GM19438 (cell line): ENCODE measurements around the gene CLIP2.
"Not testable (repeated sequence)": the region's sequence is repeated elsewhere in the genome, so short reads cannot be mapped to it uniquely, and the experiment has no call there.

Experiments used
- ATAC-seq: cut with Tn5 transposase; IDR thresholded peaks from one replicate; pipeline ENCODE4 v1.9.1; 2021; ENCODE audit warnings: low read depth; ENCODE audit not compliant: unreplicated experiment

Gene CLIP2

DNA sequence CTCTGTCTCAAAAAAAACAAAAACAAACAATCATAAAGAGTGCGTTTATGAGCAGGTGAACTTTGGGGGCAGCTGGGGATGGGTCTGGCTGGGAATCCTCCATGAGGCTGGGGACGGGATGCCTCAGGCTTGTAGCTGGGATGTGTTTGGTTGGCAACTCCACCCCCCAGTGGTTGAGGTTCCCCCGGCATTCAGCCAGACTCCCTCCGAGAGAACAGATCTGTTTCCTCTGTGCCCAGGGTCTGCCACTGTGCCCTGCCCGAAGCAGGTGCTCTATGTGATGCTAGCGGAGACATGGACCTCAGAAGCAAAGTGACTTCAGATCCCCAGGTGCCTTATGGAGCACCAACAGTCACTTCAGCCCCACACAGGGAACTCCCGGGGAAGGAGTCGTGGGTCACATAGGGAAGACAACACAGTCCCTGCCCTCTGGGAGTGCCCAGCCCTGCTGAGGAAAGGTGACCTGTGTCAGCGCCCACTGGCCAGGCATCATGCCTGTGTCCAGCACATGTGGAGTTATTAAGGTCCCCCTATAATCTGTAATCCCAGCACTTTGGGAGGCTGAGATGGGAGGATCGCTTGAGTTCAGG lies 135.2 kb downstream of the CLIP2 start:
- ATAC-seq = no peak

DNA sequence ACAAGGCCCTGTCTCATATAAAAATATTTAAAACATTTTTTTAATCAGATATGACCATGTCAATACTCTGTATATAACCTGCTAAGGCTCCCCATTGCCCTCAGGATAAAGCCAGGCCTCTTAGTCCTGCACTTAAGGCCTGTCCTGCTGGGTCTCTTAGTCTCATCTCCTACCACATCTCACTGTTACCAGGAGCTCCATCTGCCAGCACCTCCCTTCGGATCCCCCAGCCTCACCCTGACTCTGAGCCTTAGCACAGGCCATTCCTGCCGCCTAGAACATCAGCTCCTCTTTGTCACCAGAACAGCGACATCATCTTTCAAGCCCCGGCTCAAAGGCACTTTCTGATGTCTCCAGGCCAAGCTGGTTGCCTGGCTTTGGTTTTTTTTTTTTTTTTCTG lies 138.8 kb downstream of the CLIP2 start:
- ATAC-seq = no peak

DNA sequence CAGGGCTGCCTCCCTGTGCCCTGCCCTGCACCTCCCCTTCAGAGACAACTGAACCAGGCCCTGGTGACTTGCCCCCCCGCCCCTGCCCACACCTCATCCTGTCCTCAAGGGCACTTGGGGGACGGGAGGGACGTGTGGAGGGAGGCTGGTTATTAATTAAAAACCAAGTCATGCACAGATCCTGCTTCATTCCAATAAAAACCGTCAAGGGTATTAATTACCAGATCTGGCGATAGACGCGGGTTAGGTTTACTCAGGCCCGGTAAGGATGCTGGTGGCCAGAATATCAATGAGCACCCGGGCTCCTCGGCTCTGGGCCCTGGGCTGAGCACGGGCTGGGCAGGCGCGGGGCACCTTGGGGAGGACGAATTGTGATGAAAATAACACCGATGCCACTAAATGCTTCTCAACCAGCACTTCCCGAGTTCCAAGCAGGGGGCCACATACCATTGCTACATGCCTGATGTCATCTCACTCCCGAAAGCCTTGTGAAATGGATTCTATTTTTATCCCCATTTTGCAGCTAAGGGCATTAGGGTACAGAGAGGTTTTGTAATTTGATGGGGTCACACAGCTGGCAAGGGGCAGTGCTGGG lies 140.0 kb downstream of the CLIP2 start:
- ATAC-seq = no peak

DNA sequence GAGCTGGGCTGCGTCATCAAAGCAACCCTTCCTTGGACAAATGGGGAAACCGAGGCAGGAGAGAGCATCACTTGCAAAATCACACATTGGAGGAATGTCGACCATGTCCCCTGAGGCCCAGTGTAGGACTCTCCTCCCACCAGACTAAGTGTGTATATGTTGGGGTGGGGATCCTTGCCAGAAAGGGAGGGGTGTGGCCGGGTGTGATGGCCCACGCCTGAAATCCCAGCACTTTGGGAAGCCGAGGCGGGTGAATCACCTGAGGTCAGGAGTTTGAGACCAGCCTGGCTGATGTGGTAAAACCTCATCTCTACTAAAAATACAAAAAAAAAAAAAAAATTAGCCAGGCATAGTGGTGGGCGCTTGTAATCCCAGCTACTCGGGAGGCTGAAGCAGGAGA lies 141.2 kb downstream of the CLIP2 start:
- ATAC-seq = not testable (repeated sequence)

DNA sequence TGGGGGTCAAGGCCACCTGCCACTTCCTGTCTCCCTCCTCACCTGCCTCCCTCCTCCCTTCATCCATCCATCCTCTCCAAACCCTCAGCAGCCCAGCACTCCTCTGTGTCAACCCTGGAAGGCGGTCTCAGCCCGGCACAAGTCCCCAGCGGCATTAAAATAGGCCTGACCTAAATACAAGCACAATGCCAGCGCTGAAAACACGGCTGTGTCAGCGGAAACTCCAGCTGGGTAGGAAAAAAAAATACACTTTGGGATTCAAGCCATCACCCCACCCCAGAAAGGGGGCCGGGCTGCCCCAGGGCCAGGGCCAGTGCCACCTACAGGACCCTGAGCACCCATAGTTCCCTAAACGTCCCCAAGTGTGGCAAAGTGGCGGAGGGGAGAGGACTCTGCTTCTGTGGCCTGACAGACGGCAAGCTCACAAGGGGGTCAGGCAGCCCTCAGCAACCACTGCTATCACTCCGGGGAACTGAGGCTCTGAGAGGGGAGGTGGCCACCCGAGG lies 141.8 kb downstream of the CLIP2 start:
- ATAC-seq = no peak

DNA sequence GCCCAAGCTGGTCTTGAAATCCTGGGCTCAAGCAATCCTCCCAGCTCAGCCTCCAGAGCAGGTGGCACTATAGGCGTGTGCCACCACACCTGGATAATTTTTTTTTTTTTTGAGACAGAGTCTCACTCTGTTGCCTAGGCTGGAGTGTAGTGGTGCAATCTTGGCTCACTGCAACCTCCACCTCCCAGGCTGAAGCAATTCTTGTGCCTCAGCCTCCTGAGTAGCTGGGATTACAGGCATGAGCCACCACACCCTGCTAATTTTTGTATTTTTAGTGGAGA lies 148.0 kb downstream of the CLIP2 start:
- not testable (repeated sequence) for ATAC-seq

DNA sequence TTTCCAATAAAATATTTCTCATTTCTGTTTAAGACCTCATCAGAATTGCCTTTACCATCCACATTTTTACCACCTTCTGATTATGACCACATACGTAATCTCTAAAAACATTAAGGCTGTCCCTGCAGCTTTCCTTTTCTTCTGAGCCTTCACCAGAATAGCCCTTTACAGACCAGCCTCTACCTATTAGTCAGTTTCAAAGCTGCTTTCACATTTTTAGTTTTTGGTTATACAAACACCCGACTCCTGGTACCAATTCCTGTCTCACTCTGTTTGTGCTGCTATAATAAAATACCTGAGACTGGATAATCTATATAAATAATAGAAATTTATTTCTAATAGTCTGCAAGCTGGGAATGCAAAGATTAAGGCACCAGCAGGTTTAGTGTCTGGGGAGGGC lies 149.1 kb downstream of the CLIP2 start:
- no peak for ATAC-seq

DNA sequence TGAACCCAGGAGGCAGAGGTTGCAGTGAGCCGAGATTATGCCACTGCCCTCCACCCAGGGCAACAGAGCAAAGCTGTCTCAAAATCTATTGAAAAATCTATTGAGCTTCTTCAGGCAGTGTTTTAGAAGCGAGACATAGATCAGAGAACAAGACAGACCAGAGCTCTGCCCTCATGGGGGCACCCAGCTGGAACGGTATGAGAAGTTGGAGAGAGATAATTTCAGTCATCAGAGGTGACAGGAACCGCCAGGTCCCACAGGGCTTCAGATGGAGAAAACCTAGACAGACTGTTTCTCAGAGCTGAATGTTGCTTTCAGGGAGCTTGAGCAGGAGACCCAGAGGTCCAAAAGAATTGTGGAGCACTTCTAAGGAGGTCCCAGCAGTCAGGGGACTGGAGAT lies 150.3 kb downstream of the CLIP2 start:
- no peak for ATAC-seq

DNA sequence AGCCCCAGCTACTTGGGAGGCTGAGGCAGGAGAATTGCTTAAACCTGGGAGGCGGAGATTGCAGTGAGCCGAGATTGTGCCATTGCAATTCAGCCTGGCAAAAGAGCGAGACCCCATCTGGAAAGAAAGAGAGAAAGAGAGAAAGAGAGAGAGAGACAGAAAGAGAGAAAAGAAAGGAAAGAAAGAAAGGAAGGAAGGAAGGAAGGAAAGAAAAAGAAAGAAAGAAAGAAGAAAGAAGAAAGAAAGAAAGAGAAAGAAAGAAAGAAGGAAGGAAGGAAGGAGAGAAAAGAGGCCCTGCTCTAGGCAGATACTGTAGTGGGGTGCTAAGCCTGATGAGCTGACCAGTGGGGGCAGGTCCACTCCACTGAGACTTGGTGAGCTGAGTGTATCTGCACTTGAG lies 150.9 kb downstream of the CLIP2 start:
- ATAC-seq = not testable (repeated sequence)

DNA sequence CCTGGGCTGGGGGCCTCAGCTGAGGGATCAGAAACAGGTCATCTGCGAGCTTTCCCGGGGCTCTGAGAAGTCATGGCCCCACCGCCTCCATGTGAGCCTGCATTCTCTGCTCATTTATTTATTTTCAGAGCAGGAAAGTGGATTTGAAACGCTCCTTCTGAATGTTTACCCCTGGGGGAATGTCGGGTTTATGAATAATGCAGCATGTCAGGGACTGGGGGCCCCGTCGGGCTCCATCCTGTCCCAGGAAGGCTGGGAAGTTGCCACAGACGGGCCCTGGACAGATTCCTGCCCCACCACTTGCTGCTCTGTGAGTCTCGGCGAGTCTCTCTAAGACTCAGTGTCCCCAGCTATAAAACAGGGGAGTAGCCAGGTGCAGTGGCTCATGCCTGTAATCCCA lies 152.6 kb downstream of the CLIP2 start:
- no peak for ATAC-seq

DNA sequence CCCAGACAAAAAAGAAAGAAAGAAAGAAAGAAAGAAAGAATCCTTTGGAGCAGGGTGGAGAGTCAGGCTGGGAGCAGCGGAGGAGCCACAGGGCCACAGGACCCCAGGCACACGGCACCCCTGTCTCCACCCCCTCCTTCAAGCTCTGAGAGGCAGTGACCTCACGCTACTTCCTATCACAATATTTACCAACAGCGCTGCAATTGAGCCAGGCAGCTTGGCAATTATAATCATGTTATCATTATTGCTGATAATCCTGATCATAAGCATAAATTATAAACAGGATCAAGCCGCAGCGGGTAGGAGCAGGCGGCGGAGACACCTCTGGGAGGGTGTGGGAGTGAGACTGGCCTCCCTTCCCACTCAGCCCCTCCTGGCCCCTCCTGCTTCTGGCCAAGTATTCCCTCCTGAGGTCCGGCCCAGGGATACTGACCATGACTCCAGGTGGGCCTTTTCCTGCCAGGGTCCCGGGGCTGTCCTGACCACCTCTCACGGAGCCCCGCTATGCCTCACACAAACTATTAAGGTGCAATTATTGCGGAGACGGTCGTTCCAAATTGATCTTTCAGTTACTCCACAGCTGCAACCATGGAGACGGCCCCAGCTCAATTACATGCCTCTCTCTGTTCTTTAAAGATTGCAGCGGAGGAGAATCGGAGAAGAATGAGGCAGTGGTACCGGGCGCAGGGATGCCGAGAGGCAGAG lies 154.5 kb downstream of the CLIP2 start:
- no peak for ATAC-seq

DNA sequence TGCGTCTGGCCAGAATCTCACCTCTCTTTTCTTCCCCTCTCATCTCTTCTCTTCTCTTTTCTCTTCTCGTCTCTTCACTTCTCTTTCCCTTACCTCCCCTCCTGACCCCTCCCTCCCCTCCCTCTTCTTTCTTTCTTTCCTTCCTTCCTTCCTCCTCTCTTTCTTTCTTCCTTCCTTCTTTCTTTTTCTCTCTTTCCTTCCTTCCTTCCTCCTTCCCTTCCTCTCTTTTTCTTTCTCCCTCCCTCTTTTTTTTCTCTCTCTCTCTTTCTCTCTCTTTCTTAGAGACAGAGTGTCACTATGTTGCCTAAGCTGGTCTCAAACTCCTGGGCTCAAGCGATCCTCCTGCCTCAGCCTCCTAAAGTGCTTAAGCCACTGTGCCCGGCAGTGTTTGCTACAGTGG lies 159.9 kb downstream of the CLIP2 start:
- ATAC-seq = no peak

DNA sequence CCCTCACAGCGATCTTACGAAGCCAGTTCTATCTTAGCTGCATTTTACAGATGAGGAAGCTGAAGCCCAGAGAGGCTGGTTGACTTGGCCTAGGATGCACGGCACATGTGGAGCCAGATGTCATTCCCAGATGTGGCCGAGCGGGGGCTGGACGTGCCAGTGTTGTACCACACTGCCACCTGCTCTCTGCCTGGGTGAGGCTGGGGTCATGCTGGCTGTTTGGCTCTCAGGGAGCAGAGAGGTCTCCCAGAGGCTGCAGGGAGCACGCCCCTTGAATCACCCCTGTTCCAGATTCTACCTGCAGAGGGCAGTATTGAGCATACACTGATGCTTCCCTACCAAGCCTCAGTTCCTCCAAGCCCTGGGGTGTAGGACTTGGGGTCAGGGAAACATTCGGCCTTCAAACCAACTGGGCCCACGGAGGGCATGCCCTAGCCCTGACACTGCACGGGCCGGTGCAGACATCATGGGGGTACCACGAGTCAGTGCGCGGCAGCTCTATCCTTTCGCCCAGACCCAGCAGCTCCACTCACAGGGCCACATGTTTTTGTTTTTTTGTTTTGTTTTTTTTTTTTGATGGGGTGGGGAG lies 160.7 kb downstream of the CLIP2 start:
- no peak for ATAC-seq

DNA sequence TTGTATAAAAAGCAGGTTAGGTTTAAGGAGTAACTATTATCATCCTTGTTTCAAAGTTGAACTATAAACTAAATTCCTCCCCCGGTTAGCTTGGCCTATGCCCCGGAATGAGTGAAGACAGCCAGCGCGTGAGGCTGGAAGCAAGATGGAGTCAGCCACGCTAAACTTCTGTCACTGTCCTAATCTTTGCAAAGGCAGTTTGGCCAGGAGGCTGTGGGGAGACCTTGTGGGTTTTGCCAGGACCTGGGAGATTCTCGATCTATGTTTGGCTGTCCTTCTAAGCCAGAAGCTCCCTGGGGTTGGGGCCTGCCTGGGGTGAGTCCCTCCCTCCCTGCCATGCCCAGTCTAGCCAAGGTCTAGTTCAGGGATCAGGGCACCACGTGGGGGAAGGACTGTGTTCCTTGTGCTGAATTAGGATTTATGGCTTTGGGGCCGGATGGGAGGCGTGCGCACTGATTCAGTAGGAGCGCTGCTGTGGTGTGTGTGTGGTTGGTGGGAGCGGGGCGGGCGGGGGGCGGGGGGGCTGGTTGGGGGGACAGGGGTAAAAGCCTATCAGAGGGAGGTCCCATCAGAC lies 163.6 kb downstream of the CLIP2 start:
- no peak for ATAC-seq

DNA sequence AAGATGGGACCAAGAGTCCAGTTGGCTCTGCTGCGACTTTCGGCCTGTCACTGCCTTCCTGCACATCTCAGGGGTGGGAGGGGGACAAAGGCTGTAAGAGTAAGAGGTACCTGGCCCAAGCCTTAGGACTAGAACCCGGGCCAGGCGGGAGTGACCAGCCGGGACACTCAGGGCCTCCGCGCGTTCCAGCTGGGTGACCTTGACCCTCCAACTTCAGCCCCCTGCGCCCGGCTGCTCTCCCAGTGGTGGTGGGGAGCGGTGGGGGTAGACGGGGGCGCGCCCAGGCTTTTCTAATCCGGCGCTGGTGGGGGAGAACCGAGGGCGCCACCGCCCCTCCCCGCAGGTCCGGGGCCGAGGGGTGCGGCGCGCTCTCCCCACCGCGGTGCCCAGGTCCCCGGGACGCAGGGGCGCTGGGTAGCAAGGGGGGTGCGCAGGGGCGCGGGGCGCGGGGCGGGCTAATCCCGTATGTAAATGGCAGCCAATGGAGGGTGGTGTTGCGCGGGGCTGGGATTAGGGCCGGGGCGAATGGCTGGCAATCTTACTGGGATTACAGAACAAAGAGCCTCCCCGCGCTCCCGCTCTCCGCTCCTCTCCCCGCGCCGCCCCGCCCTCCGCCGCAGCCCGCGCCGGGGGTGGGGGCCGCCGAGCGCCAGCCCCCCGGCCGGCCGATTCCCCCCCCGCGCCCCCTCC lies 164.3 kb downstream of the CLIP2 start, which contains the start of gene GTF2IRD1:
GTF2IRD1 (plus strand) TSS at position 585 of the 690 bp plus-strand sequence. CDS start 54,175 bp downstream, outside the sequence.
- no peak for ATAC-seq

DNA sequence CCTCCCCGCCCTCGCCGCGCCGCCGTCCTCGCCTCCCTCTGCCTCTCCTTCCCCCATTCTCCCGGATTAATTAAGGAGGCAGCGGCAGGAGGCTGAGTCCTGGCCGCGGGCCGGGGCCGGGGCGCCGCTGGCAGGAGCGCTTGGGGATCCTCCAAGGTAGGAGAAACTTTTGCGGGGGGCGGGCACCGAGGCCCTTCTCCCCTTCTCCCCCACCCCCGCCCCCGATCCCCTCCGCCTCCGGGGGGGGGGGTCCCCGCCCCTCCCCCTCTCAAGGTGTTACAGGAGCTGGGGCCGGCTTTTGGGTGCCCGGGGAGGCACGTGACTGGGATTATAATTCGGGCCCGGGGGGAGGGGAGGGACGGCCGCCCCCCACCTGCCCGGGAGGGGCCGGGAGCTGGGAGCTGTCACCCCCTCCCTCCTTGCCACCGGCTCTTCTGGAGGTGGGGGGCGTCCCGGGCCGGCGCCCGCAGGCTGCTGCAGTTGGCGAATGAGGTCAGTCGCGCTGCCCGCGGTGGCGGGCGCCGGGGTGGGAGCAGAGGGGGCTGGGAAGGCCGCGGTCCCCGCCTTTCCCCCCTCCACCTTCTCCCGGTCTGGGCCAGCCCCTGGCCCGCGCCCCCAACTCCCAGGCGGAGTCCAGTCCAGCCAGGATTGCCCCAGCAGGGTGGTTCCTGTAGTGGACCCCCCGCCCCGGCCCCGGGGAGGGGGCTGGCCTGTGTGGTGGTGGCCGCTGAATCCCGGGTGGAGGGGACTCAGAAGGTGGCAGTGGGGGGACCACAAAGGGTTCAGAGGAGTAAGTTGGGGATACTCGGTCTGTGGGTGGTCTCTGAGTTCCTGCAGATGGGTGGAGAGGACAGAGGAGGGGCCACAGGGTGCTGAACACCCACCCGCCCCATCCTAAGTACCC lies 165.1 kb downstream of the CLIP2 start:
- ATAC-seq = no peak

DNA sequence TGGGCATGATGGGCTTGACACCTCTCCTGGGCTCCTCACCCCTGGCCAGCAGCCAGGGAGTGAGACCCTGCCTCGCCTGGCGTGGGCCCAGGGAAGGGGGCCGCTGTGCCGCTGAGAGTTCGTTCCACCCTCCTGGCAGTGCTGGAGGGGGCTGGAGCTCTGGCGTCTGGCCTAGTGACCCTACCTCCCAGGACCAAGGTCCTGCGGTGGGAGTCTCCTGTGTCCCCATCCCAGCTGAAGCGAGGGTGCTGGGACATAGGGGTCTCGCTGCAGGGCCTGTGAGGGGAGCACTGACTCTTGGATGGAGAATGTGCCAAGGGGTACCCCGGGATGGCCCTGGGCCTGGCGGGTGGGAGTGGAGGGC lies 165.7 kb downstream of the CLIP2 start:
- ATAC-seq = no peak

DNA sequence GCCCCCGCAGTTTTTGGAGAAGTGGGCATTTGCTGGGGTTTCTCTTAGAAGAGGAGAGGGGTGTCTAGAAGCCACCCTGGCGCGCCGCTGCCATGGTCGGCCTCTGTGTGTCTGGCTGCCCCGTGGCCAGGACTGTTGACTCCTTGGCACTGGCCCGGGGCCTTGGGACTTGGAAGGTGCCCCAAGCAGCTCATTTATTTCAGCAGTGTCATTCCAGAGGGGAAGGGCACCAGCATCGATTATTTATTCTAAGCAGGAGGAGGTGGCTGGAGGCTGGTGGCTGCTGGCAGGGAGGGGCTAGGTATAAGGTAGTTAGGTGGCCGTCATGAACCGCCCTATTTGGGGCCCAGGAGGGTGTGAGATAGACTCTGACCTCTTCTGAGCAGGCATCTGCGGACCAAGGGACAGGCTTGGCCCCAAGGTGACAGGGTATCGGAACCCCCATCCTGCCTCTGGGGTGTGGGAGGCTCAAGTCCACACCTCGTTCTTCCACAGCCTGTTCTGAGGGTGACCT lies 166.1 kb downstream of the CLIP2 start:
- no peak for ATAC-seq
